Keratinocyte (primary cell): Measurements from ENCODE around the gene MMP28. TPM values are rescaled to one million over a fixed set of nuclear protein-coding genes. Genes with fewer than 3 reads are reported as not detected.

Experiments
- DNase-seq: peaks from one replicate; pipeline ENCODE4 v3.0.0-alpha.2; 2011; ENCODE audit warnings: low read depth, missing footprints, low spot score
- FAIRE-seq: peaks from 2 replicates; lab custom pipeline; 2011; peaks lifted over from hg19 to GRCh38; lab: Jason Lieb, UNC
- H2AFZ ChIP-seq: 2 replicates; pipeline ENCODE4 v1.6.0; 2012; ENCODE audit warnings: low read length, control low read depth, inconsistent platforms; ENCODE audit not compliant: control insufficient read depth
- H3K27ac ChIP-seq: 2 replicates; pipeline ENCODE4 v1.5.1; 2011; ENCODE audit warnings: low read length; ENCODE audit not compliant: control insufficient read depth, insufficient read depth
- H3K27me3 ChIP-seq: 3 replicates; pipeline ENCODE4 v1.6.0; 2011; ENCODE audit warnings: low read length; ENCODE audit not compliant: control insufficient read depth, insufficient read depth; ENCODE audit errors: extremely low read depth
- H3K36me3 ChIP-seq, 2 experiments: 2 replicates in 1 of 2; 3 replicates in 1 of 2; pipeline ENCODE4 v1.5.1; 2011; ENCODE audit warnings: low read length in 2 of 2, mild to moderate bottlenecking in 1 of 2; ENCODE audit not compliant: control insufficient read depth in 2 of 2, insufficient read depth in 2 of 2; ENCODE audit errors: extremely low read depth in 1 of 2
- H3K4me1 ChIP-seq: 3 replicates; pipeline ENCODE4 v1.5.1; 2011; ENCODE audit warnings: low read length; ENCODE audit not compliant: control insufficient read depth, insufficient read depth; ENCODE audit errors: extremely low read depth
- H3K4me2 ChIP-seq: 3 replicates; pipeline ENCODE4 v1.6.0; 2011; ENCODE audit warnings: low read depth, low read length; ENCODE audit not compliant: control insufficient read depth, insufficient read depth; ENCODE audit errors: extremely low read depth
- H3K4me3 ChIP-seq, 3 experiments: fragments of 200-600 bp in 1 of 3; sonication (generic) in 1 of 3; 2 replicates in 2 of 3; 3 replicates in 1 of 3; pipeline ENCODE4 v1.5.1; 2011 to 2016; ENCODE audit warnings: low read length in 3 of 3, mild to moderate bottlenecking in 3 of 3, control low read depth in 2 of 3, inconsistent platforms in 1 of 3, low read depth in 1 of 3, mixed read lengths in 1 of 3, mixed run types in 1 of 3, moderate library complexity in 1 of 3; ENCODE audit not compliant: control insufficient read depth in 2 of 3, insufficient read depth in 2 of 3; ENCODE audit errors: extremely low read depth in 1 of 3
- H3K79me2 ChIP-seq: 2 replicates; pipeline ENCODE4 v1.6.0; 2012; ENCODE audit warnings: low read length; ENCODE audit not compliant: control insufficient read depth, insufficient read depth
- H3K9ac ChIP-seq: 3 replicates; pipeline ENCODE4 v1.6.0; 2011; ENCODE audit warnings: low read length; ENCODE audit not compliant: control insufficient read depth, insufficient read depth; ENCODE audit errors: extremely low read depth
- H3K9me1 ChIP-seq: 3 replicates; pipeline ENCODE4 v1.6.0; 2011; ENCODE audit warnings: low read length; ENCODE audit not compliant: control insufficient read depth, insufficient read depth; ENCODE audit errors: extremely low read depth
- H3K9me3 ChIP-seq: 2 replicates; pipeline ENCODE4 v1.5.1; 2012; ENCODE audit warnings: low read depth, low read length; ENCODE audit not compliant: control insufficient read depth
- H4K20me1 ChIP-seq: 3 replicates; pipeline ENCODE4 v1.6.0; 2011; ENCODE audit warnings: low read length; ENCODE audit not compliant: control insufficient read depth, insufficient read depth; ENCODE audit errors: extremely low read depth
- CTCF ChIP-seq, 3 experiments: IDR thresholded peaks in 1 of 3; conservative IDR thresholded peaks in 1 of 3; optimal IDR thresholded peaks in 1 of 3; 2 replicates in 2 of 3; 3 replicates in 1 of 3; pipeline versions ENCODE3 to v1.5.1; 2011; ENCODE audit warnings: low read length in 3 of 3, mild to moderate bottlenecking in 3 of 3, moderate library complexity in 2 of 3, control low read depth in 1 of 3, inconsistent platforms in 1 of 3; ENCODE audit not compliant: insufficient read depth in 2 of 3; ENCODE audit errors: extremely low read depth in 1 of 3
- EZH2 ChIP-seq: IDR thresholded peaks from one replicate; pipeline ENCODE4 v1.6.1; 2012; ENCODE audit warnings: inconsistent platforms, mild to moderate bottlenecking, low read length, moderate library complexity
- dilution Hi-C: fragments of 300-500 bp; cut with MboI; formaldehyde crosslinking; loops from one replicate; pipeline ENCODE4 v1.7.0; 2020; ENCODE audit warnings: low sequenced_read_pairs; ENCODE audit not compliant: extremely low pct_ligation_motif_present
- polyA plus RNA-seq, 5 experiments: library from polyadenylated mRNA; depleted of rRNA in 3 of 5; stranded (reverse) in 3 of 5; stranded (forward) in 1 of 5; unstranded in 1 of 5; fragments of >200 nt; gene quantifications; 1 replicate in 1 of 5; 2 replicates in 3 of 5; 3 replicates in 1 of 5; pipeline versions ENCODE4 v1.2.1 to v1.2.3, GENCODE V29; 2011 to 2012; ENCODE audit warnings: missing spikeins in 2 of 5, low read depth in 1 of 5, low replicate concordance in 1 of 5

MMP28 gene
- polyA plus RNA-seq, 1 donor (not counting 4 experiments of a cell fraction or from before 2014, with no cell fraction given) = 21.3 TPM

- FAIRE-seq (no peak), DNase-seq (no peak)
- Histone ChIP-seq H3K9me1 (no peaks in the 10 kb centered on the region), H3K9me3 (no peaks in the 10 kb centered on the region), H3K9ac (no peak overlapping the region), H3K4me3 (no peak overlapping the region), H4K20me1 (no peaks in the 10 kb centered on the region), H3K79me2 (no peaks in the 10 kb centered on the region), H3K4me2 (no peak overlapping the region), H3K27ac (no peak overlapping the region), H3K36me3 (no peaks in the 10 kb centered on the region), H3K4me1 (peaks cover 5% of the 10 kb centered on the region), H3K27me3 (peaks cover 30% of the 10 kb centered on the region), H2AFZ (no peak overlapping the region)
- no peak for TF ChIP-seq EZH2
- no peak for TF ChIP-seq CTCF (optimal IDR thresholded peaks at IDR 0.05 in 1 of 3, IDR thresholded peaks at IDR 0.05 in 1 of 3, conservative IDR thresholded peaks at IDR 0.05 in 1 of 3; ENCODE audit: extremely low read depth in 1 of 3, insufficient read depth in 2 of 3, low read length in 3 of 3)
- dilution Hi-C loops = no loop called here
Observed at GRCh38 chr17:35735036-35735805, 60.2 kb downstream of the MMP28 start.

GRCh38 chr17:35734396-35734795, 61.0 kb downstream of the MMP28 start:
- H3K9me3 ChIP-seq = no peaks in the 10 kb centered on the region
- TF ChIP-seq CTCF (optimal IDR thresholded peaks at IDR 0.05 in 1 of 3, IDR thresholded peaks at IDR 0.05 in 1 of 3, conservative IDR thresholded peaks at IDR 0.05 in 1 of 3; ENCODE audit: extremely low read depth in 1 of 3, insufficient read depth in 2 of 3, low read length in 3 of 3) (no peak), EZH2 (no peak)
- peaks cover 22% of the 10 kb centered on the region for H3K27me3 ChIP-seq
- H3K36me3 ChIP-seq = no peaks in the 10 kb centered on the region
- H3K79me2 ChIP-seq = no peaks in the 10 kb centered on the region
- no peak overlapping the region for H2AFZ ChIP-seq
- no peak overlapping the region for H3K27ac ChIP-seq
- dilution Hi-C loops = no loop called here
- H3K9ac ChIP-seq = no peak overlapping the region
- no peaks in the 10 kb centered on the region for H3K9me1 ChIP-seq
- DNase-seq (no peak), FAIRE-seq (no peak)
- no peak overlapping the region for H3K4me2 ChIP-seq
- peaks cover 5% of the 10 kb centered on the region for H3K4me1 ChIP-seq
- H3K4me3 ChIP-seq = no peak overlapping the region
- no peaks in the 10 kb centered on the region for H4K20me1 ChIP-seq
